Psoas muscle (tissue), 8 donors: ENCODE results near the gene IQUB. TPM values are rescaled to one million over a fixed set of nuclear protein-coding genes. Genes with fewer than 3 reads are reported as not detected.

Experiments
- ATAC-seq, 4 donors: fragments of 200-7000 bp; cut with Tn5 transposase; one replicate each; pipeline ENCODE4 v1.9.1; 2020; ENCODE audit warnings: moderate library complexity in 3 of 4, mild to moderate bottlenecking in 2 of 4
- DNase-seq, 2 donors: peaks; one replicate each; pipeline ENCODE4 v3.0.0-alpha.2; 2020
- H3K27ac ChIP-seq: fragments of 200-600 bp; one replicate; pipeline ENCODE4 v1.8.0; 2022
- H3K27me3 ChIP-seq, 3 donors: fragments of 200-600 bp in 1 of 3; one replicate each; pipeline versions ENCODE4 v1.6.1 to v1.8.0; 2013 to 2022; ENCODE audit warnings: low read length in 2 of 3, mild to moderate bottlenecking in 2 of 3, moderate library complexity in 1 of 3; ENCODE audit not compliant: insufficient read depth in 3 of 3
- H3K36me3 ChIP-seq, 2 donors: fragments of 200-600 bp in 1 of 2; one replicate each; pipeline versions ENCODE4 v1.6.1 to v1.8.0; 2013 to 2022; ENCODE audit warnings: low read depth in 1 of 2, mild to moderate bottlenecking in 1 of 2, moderate library complexity in 1 of 2; ENCODE audit not compliant: insufficient read depth in 1 of 2
- H3K4me1 ChIP-seq: fragments of 200-600 bp; one replicate; pipeline ENCODE4 v1.8.0; 2022
- H3K4me3 ChIP-seq: fragments of 200-600 bp; one replicate; pipeline ENCODE4 v1.8.0; 2022; ENCODE audit warnings: mild to moderate bottlenecking
- H3K9me3 ChIP-seq: fragments of 200-600 bp; one replicate; pipeline ENCODE4 v1.8.0; 2022
- WGBS, 3 donors: extraction: QIAGEN DNeasy Blood & Tissue Kit; methylation state at CpG; one replicate each; pipeline versions ENCODE4 v1.1.6 to v1.1.7; 2013; 5-methylcytosine and 5-hydroxymethylcytosine counted together
- intact Hi-C, 2 donors: fragments of 100-400 bp; cut with DNase I; formaldehyde crosslinking; loops; one replicate each; pipeline versions ENCODE4 v1.11.0 to v1.14.2; 2022
- polyA plus RNA-seq, 3 donors: library from polyadenylated mRNA; stranded (reverse); fragments of 200-250 nt; gene quantifications; one replicate each; pipeline ENCODE4 v1.2.3, GENCODE V29; 2013
- total RNA-seq, 4 donors: library from RNA; stranded (reverse); fragmentation: NEBNext Ultra II Directional in 2 of 4; extraction: Animal tissue kit (Norgen Biotek cat#: 25700) in 2 of 4; gene quantifications; one replicate each; pipeline versions ENCODE4 v1.2.1 to v1.2.4, GENCODE V29; 2021 to 2023
- TF ChIP-seq, protein P1 (sequence below): fragments of 200-600 bp; IDR thresholded peaks from one replicate; pipeline ENCODE4 v1.8.0; 2022; ENCODE audit warnings: antibody characterized with exemption
- donor health status: healthy with polysubstance abuse.
- donor health status: DM: no; HTN: no; CAD: no; lungs with moderate emphysema.
- donor health status: Bipolar disorder and iron deficiency.
- donor health status: healthy.
- donor health status: DM: yes; HTN: yes; CAD: no.
- donor health status: DM: no; HTN: no; CAD: no.
- donor health status: DM: no; HTN: no; CAD: no.
- donor health status: DM: yes; HTN: yes; CAD: no.

Gene IQUB
- total and polyA plus RNA-seq, 7 donors: 0.14 to 3.5 (median 0.47) TPM

DNA sequence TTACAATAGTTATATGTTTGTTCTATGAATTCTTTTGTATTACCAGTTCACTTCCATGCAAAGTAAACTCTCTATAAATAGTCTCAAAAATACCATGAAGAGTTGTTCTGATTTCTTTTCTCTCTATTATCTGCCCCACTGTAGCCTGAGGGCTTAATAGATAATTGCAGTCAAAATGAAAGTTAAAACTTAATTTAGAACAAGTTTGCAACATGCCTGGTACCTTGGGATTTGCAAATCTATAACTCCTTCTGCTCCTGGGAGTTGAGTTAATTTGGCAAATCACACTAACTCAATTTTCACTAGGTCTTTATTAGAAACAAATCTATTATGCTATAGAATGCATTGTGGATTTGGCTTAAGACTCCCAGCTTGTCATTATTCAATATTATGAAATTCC, 45.0 kb upstream of the IQUB start:
- Histone ChIP-seq H3K9me3 (no peaks in the 10 kb centered on the region), H3K4me1 (no peaks in the 10 kb centered on the region), H3K27ac (no peak overlapping the region), H3K36me3 (no peaks in the 10 kb centered on the region), H3K27me3 (no peaks in the 10 kb centered on the region), H3K4me3 (no peak overlapping the region)
- intact Hi-C loops: no loop called here
- ATAC-seq (no peak), DNase-seq (no peak)
- TF ChIP-seq, protein P1, sequence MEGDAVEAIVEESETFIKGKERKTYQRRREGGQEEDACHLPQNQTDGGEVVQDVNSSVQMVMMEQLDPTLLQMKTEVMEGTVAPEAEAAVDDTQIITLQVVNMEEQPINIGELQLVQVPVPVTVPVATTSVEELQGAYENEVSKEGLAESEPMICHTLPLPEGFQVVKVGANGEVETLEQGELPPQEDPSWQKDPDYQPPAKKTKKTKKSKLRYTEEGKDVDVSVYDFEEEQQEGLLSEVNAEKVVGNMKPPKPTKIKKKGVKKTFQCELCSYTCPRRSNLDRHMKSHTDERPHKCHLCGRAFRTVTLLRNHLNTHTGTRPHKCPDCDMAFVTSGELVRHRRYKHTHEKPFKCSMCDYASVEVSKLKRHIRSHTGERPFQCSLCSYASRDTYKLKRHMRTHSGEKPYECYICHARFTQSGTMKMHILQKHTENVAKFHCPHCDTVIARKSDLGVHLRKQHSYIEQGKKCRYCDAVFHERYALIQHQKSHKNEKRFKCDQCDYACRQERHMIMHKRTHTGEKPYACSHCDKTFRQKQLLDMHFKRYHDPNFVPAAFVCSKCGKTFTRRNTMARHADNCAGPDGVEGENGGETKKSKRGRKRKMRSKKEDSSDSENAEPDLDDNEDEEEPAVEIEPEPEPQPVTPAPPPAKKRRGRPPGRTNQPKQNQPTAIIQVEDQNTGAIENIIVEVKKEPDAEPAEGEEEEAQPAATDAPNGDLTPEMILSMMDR: no peak

DNA sequence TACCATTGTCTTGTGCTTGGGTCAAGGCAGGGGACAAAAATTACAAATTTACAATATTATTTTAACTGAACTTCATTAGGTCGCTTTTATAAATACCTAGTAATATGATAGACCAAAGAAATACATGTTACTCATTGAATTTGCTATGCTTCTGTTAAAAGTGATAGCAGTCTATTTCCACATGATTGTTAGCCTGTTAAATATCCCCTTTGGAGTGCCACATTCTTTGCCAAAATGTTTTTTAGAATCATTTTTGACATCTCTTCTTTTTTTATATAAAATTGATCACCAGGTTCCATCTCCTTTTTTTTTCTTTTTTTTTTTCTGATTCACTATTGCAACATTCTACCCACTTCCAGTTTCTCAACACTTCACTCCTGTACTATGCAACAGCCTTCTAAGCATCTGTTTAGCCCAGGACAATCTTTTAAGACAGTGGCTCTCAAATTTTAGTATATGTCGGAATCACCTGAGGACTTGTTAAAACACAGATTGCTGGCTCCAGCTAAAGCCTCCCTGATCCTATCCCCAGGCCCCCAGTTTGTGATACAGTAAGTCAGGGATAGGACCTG, 39.6 kb upstream of the IQUB start:
- Histone ChIP-seq H3K36me3 (no peaks in the 10 kb centered on the region), H3K27me3 (no peaks in the 10 kb centered on the region), H3K27ac (no peak overlapping the region), H3K9me3 (no peaks in the 10 kb centered on the region), H3K4me3 (no peak overlapping the region), H3K4me1 (no peaks in the 10 kb centered on the region)
- 83 to 89% (median 87%) methylated on average over 2 of the region's 2 CpGs for WGBS, 3 donors
- DNase-seq: no peak
- peak in 2 of 4 donors; percentile 43 to 56 for ATAC-seq
- intact Hi-C loops: no loop called here
- TF ChIP-seq, protein P1: no peak

GRCh38 chr7:123573341-123573740, 38.9 kb upstream of the IQUB start:
- intact Hi-C loops: no loop called here
- H3K9me3 ChIP-seq: no peaks in the 10 kb centered on the region
- WGBS, 3 donors: 62 to 71% (median 69%) methylated on average over 3 of the region's 3 CpGs
- TF ChIP-seq, protein P1: no peak
- H3K4me3 ChIP-seq: no peak overlapping the region
- H3K36me3 ChIP-seq: no peaks in the 10 kb centered on the region
- ATAC-seq: no peak
- no peak overlapping the region for H3K27ac ChIP-seq
- no peaks in the 10 kb centered on the region for H3K27me3 ChIP-seq
- no peak for DNase-seq
- H3K4me1 ChIP-seq: no peaks in the 10 kb centered on the region

GRCh38 chr7:123571684-123572083, 37.3 kb upstream of the IQUB start:
- Histone ChIP-seq H3K4me1 (no peaks in the 10 kb centered on the region), H3K36me3 (no peaks in the 10 kb centered on the region), H3K9me3 (no peaks in the 10 kb centered on the region), H3K4me3 (no peak overlapping the region), H3K27ac (no peak overlapping the region), H3K27me3 (no peaks in the 10 kb centered on the region)
- intact Hi-C loops: no loop called here
- DNase-seq: no peak
- WGBS, 3 donors: 90 to 100% (median 92%) methylated on average over 1 of the region's 1 CpG
- no peak for ATAC-seq
- TF ChIP-seq, protein P1: no peak

DNA sequence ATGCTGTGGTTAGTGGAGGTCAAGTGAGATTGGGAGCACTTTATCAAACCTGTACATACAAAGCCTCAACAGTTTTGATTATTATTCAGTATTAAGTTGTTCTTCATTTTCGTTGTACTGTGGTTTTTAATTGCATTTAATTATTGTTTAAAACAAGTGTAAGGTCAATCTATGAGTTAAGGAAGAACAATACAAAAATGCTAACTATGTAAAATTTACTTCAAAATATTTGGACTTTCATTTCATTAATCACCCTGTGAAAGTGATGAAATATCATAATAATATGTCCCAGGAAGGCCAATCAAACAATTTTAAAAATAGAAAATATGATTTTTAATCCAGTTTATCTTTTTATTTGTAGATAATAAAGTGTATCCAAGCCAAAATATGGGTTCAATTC, 36.8 kb upstream of the IQUB start:
- no peaks in the 10 kb centered on the region for H3K4me1 ChIP-seq
- ATAC-seq (no peak), DNase-seq (no peak)
- no peaks in the 10 kb centered on the region for H3K36me3 ChIP-seq
- H3K4me3 ChIP-seq: no peak overlapping the region
- H3K27ac ChIP-seq: no peak overlapping the region
- H3K9me3 ChIP-seq: no peaks in the 10 kb centered on the region
- WGBS, 3 donors: 64 to 78% (median 69%) methylated on average over 1 of the region's 1 CpG
- TF ChIP-seq, protein P1: no peak
- no peaks in the 10 kb centered on the region for H3K27me3 ChIP-seq
- intact Hi-C loops: no loop called here
